Measurements from ENCODE around the gene MOB4.

The MOB4 gene

GRCh38 chr2:197504000-197504399, 11.9 kb upstream of the MOB4 start:
- H3K4me1 ChIP-seq (ENCODE audit: control insufficient read depth, insufficient read depth, low read depth, low read length): peaks cover 2% of the 10 kb centered on the region
- no peak overlapping the region for H3K14ac ChIP-seq (ENCODE audit: low read length in 2 of 2)
- H3K27ac ChIP-seq (ENCODE audit: low read length, poor library complexity, severe bottlenecking): no peak overlapping the region
- no peak overlapping the region for H4K8ac ChIP-seq (ENCODE audit: low read length)
- WGBS: 100% methylated on average over 2 of the region's 2 CpGs
- peaks cover 7% of the 10 kb centered on the region for H3K79me1 ChIP-seq (replicated peaks; ENCODE audit: low read length, poor library complexity, severe bottlenecking)
- H3K9ac ChIP-seq (ENCODE audit: low read length): no peak overlapping the region
- H2BK12ac ChIP-seq (ENCODE audit: low read length in 2 of 2): no peak overlapping the region
- H3K18ac ChIP-seq (ENCODE audit: low read depth in 1 of 2, low read length in 2 of 2): no peak overlapping the region
- H3K4me2 ChIP-seq (ENCODE audit: low read length, poor library complexity, severe bottlenecking): no peak overlapping the region
- no peak overlapping the region for H2AFZ ChIP-seq (ENCODE audit: low read depth, low read length)
- H3K27me3 ChIP-seq (ENCODE audit: control insufficient read depth in 1 of 2, insufficient read depth in 1 of 2, low read length in 2 of 2): no peaks in the 10 kb centered on the region
- H4K91ac ChIP-seq (ENCODE audit: low read length): no peak overlapping the region
- DNase-seq: no peak
- no peak overlapping the region for H2BK5ac ChIP-seq (ENCODE audit: low read depth, low read length, poor library complexity, severe bottlenecking)
- no peak overlapping the region for H2BK15ac ChIP-seq (ENCODE audit: low read depth, poor library complexity, severe bottlenecking)
- H3K4me3 ChIP-seq (ENCODE audit: insufficient read depth in 1 of 2, low read depth in 1 of 2, low read length in 2 of 2): no peak overlapping the region
- H3K4ac ChIP-seq (ENCODE audit: low read depth in 1 of 2, low read length in 2 of 2): no peak overlapping the region
- no peaks in the 10 kb centered on the region for H3K9me3 ChIP-seq (ENCODE audit: control insufficient read depth, low read length)
- H3K23ac ChIP-seq (ENCODE audit: low read length in 2 of 2): no peak overlapping the region
- peaks cover 14 to 42% of the 10 kb centered on the region in 2 experiments for H3K36me3 ChIP-seq (ENCODE audit: control insufficient read depth in 1 of 2, insufficient read depth in 2 of 2, low read depth in 1 of 2, low read length in 2 of 2)
- H2AK5ac ChIP-seq (ENCODE audit: low read length, severe bottlenecking): no peak overlapping the region
- no peak overlapping the region for H2BK120ac ChIP-seq (ENCODE audit: low read depth, low read length)

- no peak overlapping the region for H3K23ac ChIP-seq (ENCODE audit: low read length in 2 of 2)
- no peak overlapping the region for H3K18ac ChIP-seq (ENCODE audit: low read depth in 1 of 2, low read length in 2 of 2)
- no peak overlapping the region for H2BK12ac ChIP-seq (ENCODE audit: low read length in 2 of 2)
- no peak for DNase-seq
- no peak overlapping the region for H3K4me2 ChIP-seq (ENCODE audit: low read length, poor library complexity, severe bottlenecking)
- no peak overlapping the region for H2BK15ac ChIP-seq (ENCODE audit: low read depth, poor library complexity, severe bottlenecking)
- no peak overlapping the region for H2BK5ac ChIP-seq (ENCODE audit: low read depth, low read length, poor library complexity, severe bottlenecking)
- no peaks in the 10 kb centered on the region for H3K27me3 ChIP-seq (ENCODE audit: control insufficient read depth in 1 of 2, insufficient read depth in 1 of 2, low read length in 2 of 2)
- H2AFZ ChIP-seq (ENCODE audit: low read depth, low read length): no peak overlapping the region
- peaks cover 14 to 42% of the 10 kb centered on the region in 2 experiments for H3K36me3 ChIP-seq (ENCODE audit: control insufficient read depth in 1 of 2, insufficient read depth in 2 of 2, low read depth in 1 of 2, low read length in 2 of 2)
- no peak overlapping the region for H2AK5ac ChIP-seq (ENCODE audit: low read length, severe bottlenecking)
- no peak overlapping the region for H3K4me3 ChIP-seq (ENCODE audit: insufficient read depth in 1 of 2, low read depth in 1 of 2, low read length in 2 of 2)
- no peaks in the 10 kb centered on the region for H3K9me3 ChIP-seq (ENCODE audit: control insufficient read depth, low read length)
- over 99% methylated on average over 6 of the region's 6 CpGs for WGBS
- no peak overlapping the region for H4K8ac ChIP-seq (ENCODE audit: low read length)
- H2BK120ac ChIP-seq (ENCODE audit: low read depth, low read length): no peak overlapping the region
- H3K4ac ChIP-seq (ENCODE audit: low read depth in 1 of 2, low read length in 2 of 2): no peak overlapping the region
- H3K79me1 ChIP-seq (replicated peaks; ENCODE audit: low read length, poor library complexity, severe bottlenecking): peaks cover 7% of the 10 kb centered on the region
- H3K9ac ChIP-seq (ENCODE audit: low read length): no peak overlapping the region
- peaks cover 1% of the 10 kb centered on the region for H3K4me1 ChIP-seq (ENCODE audit: control insufficient read depth, insufficient read depth, low read depth, low read length)
- H4K91ac ChIP-seq (ENCODE audit: low read length): no peak overlapping the region
- no peak overlapping the region for H3K27ac ChIP-seq (ENCODE audit: low read length, poor library complexity, severe bottlenecking)
- no peak overlapping the region for H3K14ac ChIP-seq (ENCODE audit: low read length in 2 of 2)
Observed at GRCh38 chr2:197504512-197504911, 11.4 kb upstream of the MOB4 start.

DNA sequence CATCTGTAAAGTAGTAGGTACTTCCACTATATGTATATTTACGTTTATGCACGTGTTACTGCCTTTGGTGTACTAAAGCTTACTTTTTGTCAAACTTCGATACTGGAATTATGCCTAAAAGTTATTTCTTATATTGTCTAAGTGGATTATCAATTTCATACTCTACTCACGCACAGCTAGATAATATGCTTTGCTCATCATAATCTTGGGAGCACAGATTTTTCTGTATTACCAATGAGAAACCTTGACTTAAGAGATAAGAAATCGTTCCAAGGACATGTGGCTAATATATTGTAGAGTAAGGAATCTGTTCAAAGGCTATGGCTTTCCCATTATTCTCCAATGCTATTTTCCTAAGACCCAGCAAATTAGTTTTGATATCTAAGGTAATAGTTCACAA, 9.2 kb upstream of the MOB4 start:
- no peak overlapping the region for H3K18ac ChIP-seq (ENCODE audit: low read depth in 1 of 2, low read length in 2 of 2)
- peaks cover 14 to 41% of the 10 kb centered on the region in 2 experiments for H3K36me3 ChIP-seq (ENCODE audit: control insufficient read depth in 1 of 2, insufficient read depth in 2 of 2, low read depth in 1 of 2, low read length in 2 of 2)
- no CpG with 5 or more reads among the region's 5 CpGs for WGBS
- H3K14ac ChIP-seq (ENCODE audit: low read length in 2 of 2): no peak overlapping the region
- H3K9me3 ChIP-seq (ENCODE audit: control insufficient read depth, low read length): no peaks in the 10 kb centered on the region
- no peak overlapping the region for H2BK5ac ChIP-seq (ENCODE audit: low read depth, low read length, poor library complexity, severe bottlenecking)
- H3K4me1 ChIP-seq (ENCODE audit: control insufficient read depth, insufficient read depth, low read depth, low read length): no peaks in the 10 kb centered on the region
- H3K4ac ChIP-seq (ENCODE audit: low read depth in 1 of 2, low read length in 2 of 2): no peak overlapping the region
- no peaks in the 10 kb centered on the region for H3K27me3 ChIP-seq (ENCODE audit: control insufficient read depth in 1 of 2, insufficient read depth in 1 of 2, low read length in 2 of 2)
- no peak overlapping the region for H3K9ac ChIP-seq (ENCODE audit: low read length)
- no peak overlapping the region for H2BK120ac ChIP-seq (ENCODE audit: low read depth, low read length)
- no peak overlapping the region for H2AFZ ChIP-seq (ENCODE audit: low read depth, low read length)
- no peak overlapping the region for H4K91ac ChIP-seq (ENCODE audit: low read length)
- no peak overlapping the region for H2BK15ac ChIP-seq (ENCODE audit: low read depth, poor library complexity, severe bottlenecking)
- DNase-seq: no peak
- H3K4me3 ChIP-seq (ENCODE audit: insufficient read depth in 1 of 2, low read depth in 1 of 2, low read length in 2 of 2): no peak overlapping the region
- peaks cover 7% of the 10 kb centered on the region for H3K79me1 ChIP-seq (replicated peaks; ENCODE audit: low read length, poor library complexity, severe bottlenecking)
- H2BK12ac ChIP-seq (ENCODE audit: low read length in 2 of 2): no peak overlapping the region
- no peak overlapping the region for H3K27ac ChIP-seq (ENCODE audit: low read length, poor library complexity, severe bottlenecking)
- no peak overlapping the region for H2AK5ac ChIP-seq (ENCODE audit: low read length, severe bottlenecking)
- H4K8ac ChIP-seq (ENCODE audit: low read length): no peak overlapping the region
- H3K23ac ChIP-seq (ENCODE audit: low read length in 2 of 2): no peak overlapping the region
- no peak overlapping the region for H3K4me2 ChIP-seq (ENCODE audit: low read length, poor library complexity, severe bottlenecking)

GRCh38 chr2:197513915-197514314, 2.0 kb upstream of the MOB4 start:
- Histone ChIP-seq H3K4me2 (ENCODE audit: low read length, poor library complexity, severe bottlenecking) (no peak overlapping the region), H3K18ac (ENCODE audit: low read depth in 1 of 2, low read length in 2 of 2) (no peak overlapping the region), H2BK12ac (ENCODE audit: low read length in 2 of 2) (no peak overlapping the region), H4K91ac (ENCODE audit: low read length) (no peak overlapping the region), H3K23ac (ENCODE audit: low read length in 2 of 2) (no peak overlapping the region), H3K14ac (ENCODE audit: low read length in 2 of 2) (no peak overlapping the region), H3K4me1 (ENCODE audit: control insufficient read depth, insufficient read depth, low read depth, low read length) (peaks cover 1% of the 10 kb centered on the region), H3K9ac (ENCODE audit: low read length) (no peak overlapping the region), H3K36me3 (ENCODE audit: control insufficient read depth in 1 of 2, insufficient read depth in 2 of 2, low read depth in 1 of 2, low read length in 2 of 2) (no peaks in the 10 kb centered on the region), H2BK15ac (ENCODE audit: low read depth, poor library complexity, severe bottlenecking) (no peak overlapping the region), H4K8ac (ENCODE audit: low read length) (no peak overlapping the region), H2BK120ac (ENCODE audit: low read depth, low read length) (no peak overlapping the region), H3K9me3 (ENCODE audit: control insufficient read depth, low read length) (no peaks in the 10 kb centered on the region), H3K79me1 (replicated peaks; ENCODE audit: low read length, poor library complexity, severe bottlenecking) (peaks cover 1% of the 10 kb centered on the region), H2AK5ac (ENCODE audit: low read length, severe bottlenecking) (no peak overlapping the region), H2AFZ (ENCODE audit: low read depth, low read length) (no peak overlapping the region), H3K27ac (ENCODE audit: low read length, poor library complexity, severe bottlenecking) (no peak overlapping the region), H2BK5ac (ENCODE audit: low read depth, low read length, poor library complexity, severe bottlenecking) (no peak overlapping the region), H3K27me3 (ENCODE audit: control insufficient read depth in 1 of 2, insufficient read depth in 1 of 2, low read length in 2 of 2) (no peaks in the 10 kb centered on the region), H3K4ac (ENCODE audit: low read depth in 1 of 2, low read length in 2 of 2) (no peak overlapping the region), H3K4me3 (ENCODE audit: insufficient read depth in 1 of 2, low read depth in 1 of 2, low read length in 2 of 2) (no peak overlapping the region)
- DNase-seq: no peak
- WGBS: 91% methylated on average over 5 of the region's 5 CpGs
